GM18951 (cell line): ENCODE data around the gene GLRB.
"Not testable (repeated sequence)": the region's sequence is repeated elsewhere in the genome, so short reads cannot be mapped to it uniquely, and the experiment has no call there.

Source experiments
- POLR2A ChIP-seq: IDR thresholded peaks from 4 replicates; pipeline ENCODE4 v1.6.1; 2011; ENCODE audit warnings: mild to moderate bottlenecking; ENCODE audit not compliant: insufficient read length, insufficient read depth; ENCODE audit errors: extremely low read depth
- in situ Hi-C: fragments of 300-500 bp; cut with MboI; formaldehyde crosslinking; loops from one replicate; pipeline ENCODE4 v1.12.0; 2022; ENCODE audit warnings: low sequenced_read_pairs, mixed read lengths, inconsistent platforms; ENCODE audit not compliant: unreplicated experiment

Gene GLRB

DNA sequence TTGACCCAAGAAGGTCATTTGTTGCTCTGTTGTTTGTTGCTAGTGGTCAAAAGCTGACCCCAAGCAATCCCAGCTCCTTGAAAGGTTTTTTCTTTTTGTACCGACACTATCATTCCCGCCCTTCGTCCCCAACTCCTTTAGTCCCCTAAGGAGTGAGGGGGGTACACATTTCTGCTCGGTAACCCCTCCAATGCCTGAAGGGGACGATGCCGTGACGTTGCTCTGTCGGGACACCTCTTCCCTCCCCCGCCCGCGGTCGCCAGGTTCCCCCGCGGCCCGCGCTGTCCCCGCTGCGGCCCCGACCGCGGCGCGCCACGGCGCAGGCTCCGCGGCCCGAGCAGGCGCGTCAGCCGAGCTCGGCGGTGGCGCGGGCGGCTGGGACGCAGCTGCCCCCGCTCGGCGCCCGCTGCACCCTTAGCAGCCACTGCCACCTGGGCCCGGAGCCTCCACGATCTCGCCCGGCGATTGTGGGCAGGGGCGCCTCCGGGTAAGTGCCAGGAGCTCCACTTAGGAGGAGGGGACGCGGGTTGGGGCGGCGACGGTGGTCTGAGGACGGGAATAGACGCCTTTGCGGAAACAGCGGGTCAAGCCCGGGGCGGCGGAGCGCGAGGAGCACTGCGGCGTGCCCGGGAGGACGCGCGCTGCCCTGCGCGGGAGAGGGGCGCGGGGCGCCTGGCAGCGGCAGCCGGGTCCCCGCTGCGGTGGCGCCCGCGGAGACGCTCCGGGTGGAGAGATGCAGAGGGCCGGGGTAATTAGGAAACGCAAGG, at the start of gene GLRB:
GLRB (plus strand) TSS at position 340 of the 767 bp plus-strand sequence. CDS start 1,875 bp downstream, outside the sequence.
- in situ Hi-C loops = no loop called here
- TF ChIP-seq POLR2A = no peak

DNA sequence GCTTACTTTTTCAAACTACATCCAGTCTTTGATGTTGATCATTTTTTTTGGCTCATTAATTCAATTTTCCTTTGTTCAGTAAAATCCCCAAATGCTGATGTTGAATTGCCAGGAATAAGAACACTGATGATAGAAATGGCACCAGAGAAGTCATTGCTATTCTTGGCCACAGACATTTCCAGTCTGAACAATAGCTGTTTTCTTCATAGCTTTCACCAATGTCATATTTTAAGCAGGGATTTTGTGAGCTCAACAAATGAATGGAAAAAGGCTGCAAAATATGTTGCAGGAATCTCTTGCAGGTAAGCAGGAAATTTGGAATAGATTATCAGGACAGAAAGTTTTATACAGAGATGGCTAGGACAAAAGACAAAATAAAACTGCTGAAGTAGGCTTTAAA, 40.5 kb upstream of the GLRB start:
- no peak for TF ChIP-seq POLR2A
- in situ Hi-C loops = no loop called here

DNA sequence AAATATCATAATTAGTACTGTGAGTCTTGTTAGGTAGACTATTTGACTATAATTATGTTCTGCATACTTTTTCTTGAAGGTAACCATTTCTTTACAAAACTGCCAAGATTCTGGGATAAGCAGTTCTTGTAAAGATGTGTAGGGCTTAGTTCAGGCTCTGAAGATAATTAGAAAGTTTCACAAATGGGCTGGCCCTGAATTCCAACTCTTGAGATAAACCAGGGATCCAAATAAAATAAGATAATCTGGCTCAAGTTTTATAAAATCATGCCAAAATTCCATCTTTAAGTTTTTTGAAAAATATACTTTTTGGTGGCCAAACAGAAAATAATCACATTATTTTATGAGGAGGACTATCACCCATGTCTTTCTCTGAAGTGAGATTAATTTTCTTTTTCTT, 35.5 kb upstream of the GLRB start:
- in situ Hi-C loops = no loop called here
- no peak for TF ChIP-seq POLR2A

DNA sequence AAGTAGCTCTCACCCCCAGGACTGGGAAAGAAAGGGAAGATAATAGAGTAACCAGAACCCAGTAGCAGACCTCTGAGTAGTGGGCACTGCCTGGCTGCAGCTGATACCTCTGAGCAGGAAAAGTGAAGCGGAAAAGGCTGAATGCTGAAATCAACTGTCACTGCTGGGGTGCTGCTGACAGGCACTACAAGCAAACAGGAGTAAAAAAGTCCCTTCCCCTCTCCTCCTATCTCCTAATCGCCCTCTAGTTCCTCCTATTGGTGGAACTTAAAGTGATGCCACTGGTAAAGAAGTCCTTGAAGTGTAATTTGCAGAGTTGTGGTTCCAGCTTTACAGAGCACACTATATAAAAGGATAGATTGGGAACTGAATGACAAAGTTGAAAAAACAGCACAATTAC, 32.8 kb upstream of the GLRB start:
- TF ChIP-seq POLR2A = no peak
- in situ Hi-C loops = no loop called here

DNA sequence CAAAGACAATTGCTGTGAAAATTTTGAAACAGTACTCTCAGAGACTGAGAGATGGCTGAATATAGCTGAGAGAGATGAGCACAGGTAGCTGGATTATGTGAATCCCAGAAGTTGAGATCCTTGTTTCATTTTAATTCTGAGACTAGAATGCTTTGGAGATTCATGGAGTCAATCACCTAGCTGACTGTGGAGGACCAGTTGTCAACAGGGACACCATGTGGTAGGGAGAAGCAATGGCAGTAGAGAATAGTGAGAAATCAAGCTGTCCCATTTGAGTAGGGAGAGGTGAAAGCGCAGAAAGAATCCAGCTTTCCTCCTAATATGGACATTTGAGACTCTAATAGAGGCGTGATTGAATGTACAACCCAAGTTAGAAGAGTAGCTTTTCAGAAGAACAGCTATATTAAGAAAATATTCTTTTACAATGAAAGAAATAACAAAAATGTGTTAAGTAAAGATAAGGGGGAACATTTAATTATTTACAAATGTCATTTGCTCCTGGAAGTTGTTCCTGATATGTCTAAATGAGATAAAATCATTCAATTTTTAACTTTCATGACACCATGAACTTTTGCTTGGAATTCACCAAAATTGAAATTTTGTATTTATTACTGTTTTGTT, 30.3 kb upstream of the GLRB start:
- no peak for TF ChIP-seq POLR2A
- in situ Hi-C loops = no loop called here

DNA sequence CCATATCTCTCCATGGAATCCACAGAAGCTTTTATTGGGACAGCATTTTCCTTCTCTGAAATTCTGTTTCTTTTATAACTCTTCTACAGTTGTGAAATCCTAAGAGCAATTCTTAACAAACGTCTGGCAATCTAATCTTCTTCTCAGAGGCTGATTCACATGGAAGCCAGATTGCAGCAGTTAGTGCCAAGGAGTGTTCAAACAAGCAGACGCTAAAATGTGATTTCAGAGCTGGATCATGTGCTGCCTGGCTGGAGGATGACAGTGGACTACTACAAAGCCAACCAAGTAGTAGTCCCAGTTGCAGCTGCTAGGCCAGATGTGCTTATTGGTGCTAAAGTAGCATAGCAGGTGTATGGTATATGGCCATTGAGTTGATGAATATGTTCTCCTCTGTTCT, 27.7 kb upstream of the GLRB start:
- in situ Hi-C loops = no loop called here

DNA sequence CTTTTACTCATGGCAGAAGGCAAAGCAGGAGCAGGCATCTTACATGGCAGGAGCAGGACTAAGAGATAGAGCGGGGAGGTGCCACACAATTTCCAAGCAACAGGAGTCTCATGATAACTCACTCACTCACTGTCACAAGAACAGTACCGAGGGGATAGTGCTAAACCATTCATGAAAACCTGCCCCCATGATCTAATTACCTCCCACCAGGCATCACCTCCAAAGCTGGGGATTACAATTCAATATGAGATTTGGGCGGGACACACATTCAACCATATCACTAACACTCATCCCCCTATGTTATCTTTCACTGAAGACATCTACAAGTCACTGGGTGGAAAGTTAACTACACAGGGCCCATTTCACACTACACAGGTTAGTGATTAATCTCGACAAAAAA, 25.4 kb upstream of the GLRB start:
- TF ChIP-seq POLR2A = no peak
- in situ Hi-C loops = no loop called here

More for the DNA sequence above, 27.7 kb upstream of the GLRB start:
- TF ChIP-seq POLR2A = no peak

DNA sequence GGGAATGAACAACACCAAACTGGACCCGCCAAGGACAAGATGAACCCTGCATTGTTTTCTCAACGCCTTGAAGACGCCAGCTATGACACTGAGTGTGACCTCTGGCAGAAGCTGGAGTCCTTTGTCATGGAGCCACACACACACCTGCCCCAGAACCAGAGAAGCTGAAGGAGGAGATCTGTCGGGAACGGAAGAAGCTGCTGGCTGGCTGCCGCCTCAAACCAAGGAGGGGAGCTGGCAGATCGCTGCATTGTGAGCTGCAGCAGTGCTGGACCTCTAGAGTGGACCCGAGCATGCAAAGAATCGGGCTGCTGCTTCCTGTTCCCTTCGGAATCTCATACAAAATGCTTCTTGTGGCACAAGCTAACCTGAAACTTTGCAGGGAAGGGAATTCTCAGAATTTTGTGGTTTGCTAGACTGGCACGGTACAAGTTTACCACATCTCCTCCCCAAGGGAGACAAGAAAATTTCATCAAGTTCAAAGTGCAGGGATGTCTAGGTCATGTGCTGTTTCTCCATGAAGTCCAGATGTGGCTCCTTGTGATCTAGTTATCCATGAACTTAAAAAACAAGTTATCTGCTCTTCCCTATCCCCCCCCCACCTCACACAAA, 23.4 kb upstream of the GLRB start:
- in situ Hi-C loops = no loop called here
- TF ChIP-seq POLR2A = no peak

DNA sequence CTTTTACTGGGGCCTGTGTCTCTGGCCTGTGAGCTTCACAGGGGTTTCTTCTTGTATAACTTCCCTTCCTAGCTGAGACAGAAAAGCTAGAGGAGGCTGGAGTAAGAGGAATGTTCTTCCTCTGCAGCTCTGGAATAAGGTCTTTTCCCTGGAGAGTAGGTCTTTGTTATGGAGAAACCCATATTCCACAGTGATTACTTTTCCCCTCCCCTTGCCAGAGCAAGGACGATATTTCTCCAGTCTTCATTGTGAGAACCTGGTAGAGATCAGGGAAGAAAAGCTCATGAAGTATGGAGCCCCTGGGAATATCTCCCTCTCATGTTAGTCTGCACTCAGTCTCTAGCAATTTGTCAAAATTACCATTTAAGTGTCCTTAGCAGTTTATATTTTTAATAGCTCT, 18.7 kb upstream of the GLRB start:
- no peak for TF ChIP-seq POLR2A
- in situ Hi-C loops = no loop called here

DNA sequence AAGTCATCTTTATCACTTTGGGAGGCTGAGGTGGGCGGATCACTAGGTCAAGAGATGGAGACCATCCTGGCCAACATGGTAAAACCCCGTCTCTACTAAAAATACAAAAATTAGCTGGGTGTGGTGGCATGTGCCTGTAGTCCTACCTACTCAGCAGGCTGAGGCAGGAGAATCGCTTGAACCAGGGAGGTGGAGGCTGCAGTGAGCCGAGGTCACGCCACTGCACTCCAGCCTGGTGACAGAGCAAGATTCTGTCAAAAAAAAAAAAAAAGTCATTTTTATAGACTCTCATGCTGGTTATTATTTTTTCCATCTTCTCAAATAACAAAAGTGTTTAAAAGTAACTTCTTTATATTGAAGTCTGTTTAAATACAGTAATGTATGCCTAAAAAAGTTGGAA, 17.1 kb upstream of the GLRB start:
- in situ Hi-C loops = not testable (repeated sequence)

DNA sequence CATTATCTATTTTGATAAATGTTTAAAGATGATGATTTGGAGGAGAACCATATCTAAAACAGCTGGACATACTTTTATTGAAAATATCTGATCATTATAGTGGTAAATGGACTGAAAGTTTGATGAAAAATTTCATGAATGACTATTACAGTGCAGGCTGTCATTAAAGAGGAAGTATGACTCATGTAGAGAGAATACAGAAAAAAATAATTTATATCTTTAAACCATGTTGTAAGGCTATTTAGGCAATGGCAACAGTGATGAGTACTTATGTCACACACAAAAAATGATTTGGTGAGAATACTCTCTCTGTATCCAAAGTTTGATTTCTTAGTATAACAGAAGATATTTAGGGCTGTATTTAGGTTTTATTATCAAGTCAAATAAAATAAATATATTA, 3.9 kb upstream of the GLRB start:
- in situ Hi-C loops = no loop called here
- no peak for TF ChIP-seq POLR2A

DNA sequence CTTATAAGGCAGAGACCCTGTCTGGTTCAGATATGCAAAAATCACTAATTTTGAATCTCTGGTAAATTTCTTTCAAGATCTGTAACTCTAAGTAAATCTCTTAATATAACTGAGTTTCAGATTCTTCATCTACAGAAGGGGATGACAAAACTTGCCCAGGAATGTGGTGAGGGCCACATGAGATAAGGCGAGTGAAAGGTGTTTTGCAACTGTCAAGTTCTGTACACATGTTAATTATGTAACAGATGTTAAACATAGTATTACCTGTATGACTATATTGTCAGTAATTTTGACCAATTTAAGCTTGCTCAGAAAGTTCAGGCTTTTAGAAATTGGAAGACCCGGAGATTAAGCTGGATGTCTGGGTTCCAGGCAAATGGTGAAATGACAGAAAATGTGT, 549 bp upstream of the GLRB start:
- TF ChIP-seq POLR2A = no peak
- in situ Hi-C loops = no loop called here

DNA sequence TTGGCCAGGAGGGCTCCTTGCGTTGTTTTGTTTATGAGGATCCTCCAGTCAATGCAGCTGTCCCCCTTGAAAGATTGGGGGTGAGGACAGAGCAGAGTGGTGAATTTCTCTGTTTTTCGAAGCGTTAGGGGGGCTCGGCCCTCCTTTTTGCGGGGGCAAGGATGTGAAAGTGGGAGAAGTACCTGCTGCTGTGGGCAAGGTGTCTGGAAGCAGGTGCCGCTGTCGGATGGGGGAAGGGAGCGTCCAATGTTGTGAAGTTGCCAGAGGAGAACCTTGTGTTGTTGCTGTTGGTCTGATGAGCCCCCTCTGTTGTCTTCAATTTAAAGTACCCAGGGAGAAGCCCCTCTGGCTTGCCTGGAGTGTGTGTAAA, 613 bp downstream of the GLRB start:
- in situ Hi-C loops = no loop called here
- no peak for TF ChIP-seq POLR2A

DNA sequence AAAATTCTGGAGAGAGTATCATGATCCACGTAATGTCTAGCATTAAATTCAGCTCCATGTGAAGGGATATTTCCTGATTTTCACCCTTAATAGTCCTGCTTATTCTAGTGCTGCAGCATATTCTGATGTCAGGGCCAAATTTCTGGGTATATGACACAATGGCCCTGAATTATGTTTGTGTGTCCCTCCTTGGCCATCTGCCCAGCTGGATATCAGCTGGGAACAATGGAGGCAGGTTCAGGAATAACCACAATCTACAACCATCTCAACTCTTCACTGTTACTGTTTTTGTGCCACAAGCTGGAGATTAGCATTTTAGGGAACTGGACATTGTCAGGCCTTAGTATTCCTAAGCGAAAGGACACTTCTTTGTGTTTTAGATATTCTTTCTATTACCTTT, 3.5 kb downstream of the GLRB start:
- TF ChIP-seq POLR2A = no peak
- in situ Hi-C loops = no loop called here
